ENCODE results near the gene C10orf95. TPM values are rescaled to one million over a fixed set of nuclear protein-coding genes. Genes with fewer than 3 reads are reported as not detected.

Gene C10orf95
- total and polyA plus RNA-seq, 2 donors (not counting 1 experiment from before 2014, with no cell fraction given): 0.32 to 0.63 TPM

GRCh38 chr10:102411341-102412255, 39.7 kb downstream of the C10orf95 start:
- Mint-ChIP-seq H3K27me3 (peaks cover 63% of the 10 kb centered on the region), H3K4me1 (peaks cover 29% of the 10 kb centered on the region), H3K27ac (peak overlapping the region; percentile 46), H3K4me3 (peak overlapping the region; percentile 79), H3K9me3 (ENCODE audit: insufficient read depth) (no peaks in the 10 kb centered on the region)
- intact Hi-C loops (cut with micrococcal nuclease): no loop called here
- no peak overlapping the region for H3K4me3 ChIP-seq (ENCODE audit: control extremely low read depth in 1 of 5, extremely low read depth in 1 of 5, insufficient read depth in 1 of 5, low read depth in 2 of 5, low read length in 4 of 5)
- peaks cover 26 to 33% of the 10 kb centered on the region in 2 donors for H3K4me1 ChIP-seq (ENCODE audit: control insufficient read depth in 2 of 2, insufficient read depth in 2 of 2, low read length in 2 of 2)
- POLR2A ChIA-PET: interaction anchor here (1.0 to 3.3 kb wide), 3 partner anchors 9 to 39 kb away, joined by 3 to 14 read pairs (median 3); partner anchors contain the start of gene FBXL15
- CTCF ChIA-PET: interaction anchor here (0.8 to 5.0 kb wide), 6 partner anchors 8 to 67 kb away, joined by 3 to 35 read pairs (median 7); partner anchors contain the start of gene FBXL15
- no peaks in the 10 kb centered on the region for H3K79me2 ChIP-seq (ENCODE audit: control insufficient read depth, insufficient read depth, low read length)
- peak; percentile 31 for DNase-seq
- H3K27ac ChIP-seq (ENCODE audit: low read length in 2 of 2): no peak overlapping the region
- H3K36me3 ChIP-seq (replicated peaks in 1 of 2; ENCODE audit: control extremely low read depth in 1 of 2, control insufficient read depth in 1 of 2, extremely low read depth in 1 of 2, insufficient read depth in 2 of 2, low read length in 1 of 2): no peaks in the 10 kb centered on the region
- peaks cover 0 to 86% (median 47%) of the 10 kb centered on the region in 4 experiments for H3K27me3 ChIP-seq (replicated peaks in 1 of 4; ENCODE audit: control extremely low read depth in 1 of 4, control insufficient read depth in 3 of 4, insufficient read depth in 4 of 4, low read length in 3 of 4)
- peaks cover 0 to 23% (median 0%) of the 10 kb centered on the region in 3 donors for H3K9me3 ChIP-seq (ENCODE audit: control extremely low read depth in 1 of 3, control insufficient read depth in 2 of 3, insufficient read depth in 1 of 3, low read length in 2 of 3)
- H2AFZ ChIP-seq (ENCODE audit: insufficient read depth, low read depth, low read length, poor library complexity, severe bottlenecking): no peak overlapping the region
- H3K4me2 ChIP-seq (replicated peaks; ENCODE audit: low read depth, low read length, poor library complexity, severe bottlenecking): no peak overlapping the region
- ATAC-seq (ENCODE audit: low read depth): no peak
- no peak overlapping the region for H3K9ac ChIP-seq (ENCODE audit: low read length)
- TF ChIP-seq EZH2 (IDR thresholded peaks at IDR 0.05; ENCODE audit: borderline replicate concordance, insufficient read depth, low read depth, low read length, poor library complexity, severe bottlenecking): no peak
- no peak for TF ChIP-seq CTCF (IDR thresholded peaks at IDR 0.05)
- WGBS (ENCODE audit: insufficient coverage): 92% methylated on average over 11 of the region's 14 CpGs
- no peaks in the 10 kb centered on the region for H4K20me1 ChIP-seq (ENCODE audit: control insufficient read depth, insufficient read depth, low read length, poor library complexity, severe bottlenecking)

Measured in B cell (primary cell).